ENCODE data around the gene RGMA.

The RGMA gene

GRCh38 chr15:93081399-93081798 lies 7.6 kb downstream of the RGMA start:
- Histone ChIP-seq H3K79me2 (ENCODE audit: insufficient read depth, low read depth) (no peaks in the 10 kb centered on the region), H3K4me2 (no peak overlapping the region), H3K4me1 (ENCODE audit: low read depth, poor library complexity, severe bottlenecking) (no peaks in the 10 kb centered on the region), H3K36me3 (ENCODE audit: insufficient read depth) (no peaks in the 10 kb centered on the region), H4K20me1 (ENCODE audit: insufficient read depth) (no peaks in the 10 kb centered on the region), H3K4me3 (IDR thresholded peaks at IDR 0.05; ENCODE audit: insufficient read depth, low read depth, low read length) (no peak overlapping the region), H3K27ac (no peak overlapping the region), H3K9ac (no peak overlapping the region), H2AFZ (ENCODE audit: low read depth) (no peak overlapping the region), H3K27me3 (ENCODE audit: insufficient read depth, low read depth) (0 out of 2 replicates have a peak, but pooled peaks cover 4% of the 10 kb centered on the region)
- no peak for TF ChIP-seq CTCF (conservative IDR thresholded peaks at IDR 0.05; ENCODE audit: low read depth, low read length)

- no peak overlapping the region for H3K9ac ChIP-seq
- H3K27ac ChIP-seq, result no peak overlapping the region
- no peak for TF ChIP-seq CTCF (conservative IDR thresholded peaks at IDR 0.05; ENCODE audit: low read depth, low read length)
- no peaks in the 10 kb centered on the region for H3K4me1 ChIP-seq (ENCODE audit: low read depth, poor library complexity, severe bottlenecking)
- H3K4me3 ChIP-seq (IDR thresholded peaks at IDR 0.05; ENCODE audit: insufficient read depth, low read depth, low read length), result no peak overlapping the region
- no peaks in the 10 kb centered on the region for H4K20me1 ChIP-seq (ENCODE audit: insufficient read depth)
- H2AFZ ChIP-seq (ENCODE audit: low read depth), result no peak overlapping the region
- no peaks in the 10 kb centered on the region for H3K79me2 ChIP-seq (ENCODE audit: insufficient read depth, low read depth)
- H3K4me2 ChIP-seq, result no peak overlapping the region
- no peaks in the 10 kb centered on the region for H3K27me3 ChIP-seq (ENCODE audit: insufficient read depth, low read depth)
- no peaks in the 10 kb centered on the region for H3K36me3 ChIP-seq (ENCODE audit: insufficient read depth)
These were observed 8.6 kb downstream of the RGMA start for GRCh38 chr15:93080451-93080850.

GRCh38 chr15:93076875-93077274 lies 12.1 kb downstream of the RGMA start:
- Histone ChIP-seq H3K27ac (no peak overlapping the region), H3K4me2 (no peak overlapping the region), H3K4me3 (IDR thresholded peaks at IDR 0.05; ENCODE audit: insufficient read depth, low read depth, low read length) (no peak overlapping the region), H3K79me2 (ENCODE audit: insufficient read depth, low read depth) (no peaks in the 10 kb centered on the region), H3K9ac (no peak overlapping the region), H3K27me3 (ENCODE audit: insufficient read depth, low read depth) (peaks cover 2% of the 10 kb centered on the region; the same call in 1 of the 2 replicates), H4K20me1 (ENCODE audit: insufficient read depth) (no peaks in the 10 kb centered on the region), H3K36me3 (ENCODE audit: insufficient read depth) (no peaks in the 10 kb centered on the region), H3K4me1 (ENCODE audit: low read depth, poor library complexity, severe bottlenecking) (no peaks in the 10 kb centered on the region), H2AFZ (ENCODE audit: low read depth) (no peak overlapping the region)
- no peak for TF ChIP-seq CTCF (conservative IDR thresholded peaks at IDR 0.05; ENCODE audit: low read depth, low read length)

GRCh38 chr15:93076217-93076616 lies 12.8 kb downstream of the RGMA start:
- H2AFZ ChIP-seq (ENCODE audit: low read depth), result no peak overlapping the region
- no peaks in the 10 kb centered on the region for H3K79me2 ChIP-seq (ENCODE audit: insufficient read depth, low read depth)
- no peak for TF ChIP-seq CTCF (conservative IDR thresholded peaks at IDR 0.05; ENCODE audit: low read depth, low read length)
- H3K27ac ChIP-seq, result no peak overlapping the region
- H3K36me3 ChIP-seq (ENCODE audit: insufficient read depth), result no peaks in the 10 kb centered on the region
- H3K4me3 ChIP-seq (IDR thresholded peaks at IDR 0.05; ENCODE audit: insufficient read depth, low read depth, low read length), result no peak overlapping the region
- H4K20me1 ChIP-seq (ENCODE audit: insufficient read depth), result no peaks in the 10 kb centered on the region
- peaks cover 4% of the 10 kb centered on the region; the same call in 1 of the 2 replicates for H3K27me3 ChIP-seq (ENCODE audit: insufficient read depth, low read depth)
- H3K4me2 ChIP-seq, result no peak overlapping the region
- no peak overlapping the region for H3K9ac ChIP-seq
- H3K4me1 ChIP-seq (ENCODE audit: low read depth, poor library complexity, severe bottlenecking), result no peaks in the 10 kb centered on the region
